ENCODE measurements around the gene ENTPD1.

- TF ChIP-seq CTCF (IDR thresholded peaks at IDR 0.05; ENCODE audit: low read depth, low read length) (no peak), EZH2phosphoT487 (IDR thresholded peaks at IDR 0.05; ENCODE audit: low read depth) (no peak)
These were observed at the start of gene ENTPD1 for GRCh38 chr10:95756041-95756761.
